HepG2 (cell line): Measurements from ENCODE around the gene H1-8. TPM values are rescaled to one million over a fixed set of nuclear protein-coding genes. Genes with fewer than 3 reads are reported as not detected.

ENCODE experiments used
- ATAC-seq: fragments of 200-7000 bp; cut with Tn5 transposase; 3 replicates; pipeline ENCODE4 v1.9.1; 2020; ENCODE audit warnings: mild to moderate bottlenecking, moderate library complexity
- BruUV-seq: library from RNA; stranded (reverse); fragments of 400-500 nt; replicated peaks from 2 replicates; lab custom pipeline; 2021; lab: Mats Ljungman, UMichigan
- CTCF ChIA-PET: fragments of 300-600 bp; formaldehyde crosslinking; extraction: SDS; loops from one replicate; lab custom pipeline; 2021; ENCODE audit warnings: low total read pairs, inconsistent platforms, low intra/inter-chr PET ratio; lab: Yijun Ruan, JAX
- POLR2A ChIA-PET: fragments of 350-600 bp; sonication (Branson Sonifier 250); formaldehyde crosslinking; loops from one replicate; lab custom pipeline; 2020; ENCODE audit warnings: antibody characterized with exemption, inconsistent platforms; lab: Yijun Ruan, JAX
- DNase-seq: peaks from one replicate; pipeline ENCODE4 v3.0.0-alpha.2; 2015; ENCODE audit warnings: low spot score
- FAIRE-seq: peaks from 3 replicates; lab custom pipeline; 2011; peaks lifted over from hg19 to GRCh38; lab: Jason Lieb, UNC
- H2AFZ ChIP-seq: one replicate; pipeline ENCODE4 v1.6.1; 2011; ENCODE audit warnings: low read length, inconsistent platforms
- H3K27ac ChIP-seq: fragments of 300-600 bp; 3 replicates; pipeline ENCODE4 v1.8.0; 2011; ENCODE audit warnings: mixed run types, mild to moderate bottlenecking, mixed read lengths, low read length, inconsistent platforms; ENCODE audit not compliant: insufficient read depth; ENCODE audit errors: extremely low read length
- H3K27me3 ChIP-seq, 2 experiments: fragments of 200-600 bp in 1 of 2; 2 replicates in 1 of 2; 3 replicates in 1 of 2; pipeline versions ENCODE4 v1.6.0 to v1.8.0; 2011; ENCODE audit warnings: low read length in 2 of 2, mild to moderate bottlenecking in 2 of 2, moderate library complexity in 2 of 2, inconsistent platforms in 1 of 2; ENCODE audit not compliant: insufficient read depth in 2 of 2, control insufficient read depth in 1 of 2
- H3K36me3 ChIP-seq, 2 experiments: fragments of 200-600 bp in 1 of 2; replicated peaks in 1 of 2; 2 replicates in 1 of 2; 3 replicates in 1 of 2; pipeline versions ENCODE4 v1.5.1 to v1.8.0; 2011; ENCODE audit warnings: low read length in 2 of 2, inconsistent platforms in 1 of 2; ENCODE audit not compliant: insufficient read depth in 2 of 2, control insufficient read depth in 1 of 2
- H3K4me1 ChIP-seq: 2 replicates; pipeline ENCODE4 v1.5.1; 2012; ENCODE audit warnings: low read length, inconsistent platforms; ENCODE audit not compliant: insufficient read depth
- H3K4me2 ChIP-seq: 2 replicates; pipeline ENCODE4 v1.6.0; 2011; ENCODE audit warnings: low read depth, low read length, inconsistent platforms
- H3K4me3 ChIP-seq, 3 experiments: fragments of 200-600 bp in 1 of 3; sonication (generic), shearing (Covaris generic) in 1 of 3; replicated peaks in 1 of 3; 2 replicates each; pipeline ENCODE4 v1.5.1; 2011 to 2016; ENCODE audit warnings: low read length in 3 of 3, inconsistent platforms in 2 of 3, low read depth in 2 of 3, mild to moderate bottlenecking in 2 of 3, control low read depth in 1 of 3, mixed read lengths in 1 of 3; ENCODE audit not compliant: insufficient read depth in 1 of 3
- H3K79me2 ChIP-seq: one replicate; pipeline ENCODE4 v1.6.1; 2011; ENCODE audit warnings: low read length, inconsistent platforms; ENCODE audit not compliant: insufficient read depth
- H3K9ac ChIP-seq: 2 replicates; pipeline ENCODE4 v1.6.0; 2011; ENCODE audit warnings: mild to moderate bottlenecking, low read depth, low read length, inconsistent platforms; ENCODE audit not compliant: insufficient read depth
- H3K9me3 ChIP-seq: 2 replicates; pipeline ENCODE4 v1.5.1; 2012; ENCODE audit warnings: mild to moderate bottlenecking, low read length
- H4K20me1 ChIP-seq: 2 replicates; pipeline ENCODE4 v1.6.0; 2011; ENCODE audit warnings: inconsistent platforms, mild to moderate bottlenecking, low read length, moderate library complexity; ENCODE audit not compliant: insufficient read depth
- KLF15 ChIP-seq: sonication (generic); formaldehyde crosslinking; IDR thresholded peaks from 2 replicates; pipeline ENCODE4 v1.8.1; 2023; ENCODE audit warnings: borderline replicate concordance, mild to moderate bottlenecking, inconsistent platforms, missing genetic modification reagents, mixed read lengths
- MIXL1 ChIP-seq: IDR thresholded peaks from 2 replicates; pipeline ENCODE4 v1.6.1; 2016
- MTF2 ChIP-seq: sonication (generic); formaldehyde crosslinking; IDR thresholded peaks from 2 replicates; pipeline ENCODE4 v1.5.0; 2020; ENCODE audit warnings: missing genetic modification reagents, borderline replicate concordance
- SRSF1 ChIP-seq: fragments of 200-400 bp; formaldehyde crosslinking; optimal IDR thresholded peaks from 2 replicates; pipeline ENCODE3; 2017; ENCODE audit warnings: mild to moderate bottlenecking, low read depth, low read length, moderate library complexity
- ZC3H4 ChIP-seq: sonication (generic); formaldehyde crosslinking; IDR thresholded peaks from 2 replicates; pipeline ENCODE4 v1.4.0; 2020; ENCODE audit warnings: missing genetic modification reagents, borderline replicate concordance
- ZNF331 ChIP-seq: sonication (generic); formaldehyde crosslinking; IDR thresholded peaks from 2 replicates; pipeline ENCODE4 v1.4.0; 2020; ENCODE audit warnings: missing genetic modification reagents
- ZNF709 ChIP-seq: sonication (generic); formaldehyde crosslinking; IDR thresholded peaks from 2 replicates; pipeline ENCODE4 v1.5.0; 2020; ENCODE audit warnings: mild to moderate bottlenecking, missing genetic modification reagents
- WGBS: methylation state at CpG from one replicate; pipeline ENCODE4 v1.1.6; 2017; ENCODE audit warnings: low lambda C conversion rate; 5-methylcytosine and 5-hydroxymethylcytosine counted together
- in situ Hi-C: cut with HindIII; loops from 2 replicates; pipeline ENCODE4 v1.10.0; 2017; ENCODE audit warnings: low pct_unique_long_range_greater_than_20kb; ENCODE audit not compliant: extremely low pct_ligation_motif_present
- intact Hi-C: fragments of 100-400 bp; cut with micrococcal nuclease; formaldehyde crosslinking; loops from one replicate; pipeline ENCODE4 v1.10.0; 2022; ENCODE audit not compliant: unreplicated experiment
- polyA plus RNA-seq, 8 experiments: library from polyadenylated mRNA; depleted of rRNA in 3 of 8; stranded (reverse) in 7 of 8; unstranded in 1 of 8; fragments of >200 nt; fragmentation: Illumina TruSeq in 4 of 8; extraction: Trizol in 4 of 8; gene quantifications; 2 replicates each; pipeline versions ENCODE4 v1.2.1 to v1.2.3, GENCODE V29; 2011 to 2016; ENCODE audit warnings: low read depth in 4 of 8, missing spikeins in 1 of 8, mixed read lengths in 1 of 8; ENCODE audit not compliant: insufficient read depth in 1 of 8
- total RNA-seq, 5 experiments: library from RNA; depleted of rRNA; stranded (reverse); fragments of >200 nt; fragmentation: Illumina TruSeq; extraction: Trizol; gene quantifications; 2 replicates each; pipeline ENCODE4 v1.2.3, GENCODE V29; 2016; ENCODE audit warnings: low read depth in 1 of 5
- TF ChIP-seq, protein P1 (sequence below): sonication (generic); formaldehyde crosslinking; IDR thresholded peaks from 2 replicates; pipeline ENCODE4 v1.9.0; 2021; ENCODE audit warnings: missing genetic modification reagents, borderline replicate concordance
- TF ChIP-seq, protein P2 (sequence below): sonication (generic); formaldehyde crosslinking; IDR thresholded peaks from 2 replicates; pipeline ENCODE4 v1.4.0; 2020; ENCODE audit warnings: missing genetic modification reagents, mild to moderate bottlenecking, borderline replicate concordance
- TF ChIP-seq, protein P3 (sequence below): sonication (generic); formaldehyde crosslinking; IDR thresholded peaks from 2 replicates; pipeline ENCODE4 v1.5.0; 2020; ENCODE audit warnings: missing genetic modification reagents, mild to moderate bottlenecking, borderline replicate concordance

The H1-8 gene
- total and polyA plus RNA-seq, 2 of the 13 experiments (the other 11 are each of a cell fraction or from before 2014, with no cell fraction given), result 0.08 TPM; not detected in 1

- ATAC-seq (no peak), DNase-seq (no peak), FAIRE-seq (no peak)
- no peaks in the 10 kb centered on the region for H3K27me3 ChIP-seq
- no peak overlapping the region for H3K27ac ChIP-seq
- H4K20me1 ChIP-seq, result no peaks in the 10 kb centered on the region
- no TSS peak for BruUV-seq
- H3K36me3 ChIP-seq, result peaks cover 8% of the 10 kb centered on the region in 2 experiments; a peak in 2 of 5 replicates
- POLR2A ChIA-PET, result no interaction called here
- H3K4me1 ChIP-seq, result peaks cover 14% of the 10 kb centered on the region
- intact Hi-C loops (no loop called here), in situ Hi-C loops (no loop called here)
- no peak overlapping the region for H2AFZ ChIP-seq
- WGBS, result 85% methylated on average over 9 of the region's 9 CpGs
- no peak overlapping the region for H3K9ac ChIP-seq
- H3K79me2 ChIP-seq, result no peaks in the 10 kb centered on the region
- no peak overlapping the region for H3K4me3 ChIP-seq
- H3K4me2 ChIP-seq, result no peak overlapping the region
- TF ChIP-seq KLF15 (CRISPR knock-in tag) (no peak), MTF2 (no peak), ZNF709 (no peak), ZC3H4 (no peak), SRSF1 (no peak), MIXL1 (CRISPR knock-in tag) (no peak), ZNF331 (CRISPR knock-in tag) (no peak)
- TF ChIP-seq, protein P1, sequence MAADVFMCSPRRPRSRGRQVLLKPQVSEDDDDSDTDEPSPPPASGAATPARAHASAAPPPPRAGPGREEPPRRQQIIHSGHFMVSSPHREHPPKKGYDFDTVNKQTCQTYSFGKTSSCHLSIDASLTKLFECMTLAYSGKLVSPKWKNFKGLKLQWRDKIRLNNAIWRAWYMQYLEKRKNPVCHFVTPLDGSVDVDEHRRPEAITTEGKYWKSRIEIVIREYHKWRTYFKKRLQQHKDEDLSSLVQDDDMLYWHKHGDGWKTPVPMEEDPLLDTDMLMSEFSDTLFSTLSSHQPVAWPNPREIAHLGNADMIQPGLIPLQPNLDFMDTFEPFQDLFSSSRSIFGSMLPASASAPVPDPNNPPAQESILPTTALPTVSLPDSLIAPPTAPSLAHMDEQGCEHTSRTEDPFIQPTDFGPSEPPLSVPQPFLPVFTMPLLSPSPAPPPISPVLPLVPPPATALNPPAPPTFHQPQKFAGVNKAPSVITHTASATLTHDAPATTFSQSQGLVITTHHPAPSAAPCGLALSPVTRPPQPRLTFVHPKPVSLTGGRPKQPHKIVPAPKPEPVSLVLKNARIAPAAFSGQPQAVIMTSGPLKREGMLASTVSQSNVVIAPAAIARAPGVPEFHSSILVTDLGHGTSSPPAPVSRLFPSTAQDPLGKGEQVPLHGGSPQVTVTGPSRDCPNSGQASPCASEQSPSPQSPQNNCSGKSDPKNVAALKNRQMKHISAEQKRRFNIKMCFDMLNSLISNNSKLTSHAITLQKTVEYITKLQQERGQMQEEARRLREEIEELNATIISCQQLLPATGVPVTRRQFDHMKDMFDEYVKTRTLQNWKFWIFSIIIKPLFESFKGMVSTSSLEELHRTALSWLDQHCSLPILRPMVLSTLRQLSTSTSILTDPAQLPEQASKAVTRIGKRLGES (CRISPR knock-in tag), result no peak
- TF ChIP-seq, protein P2, sequence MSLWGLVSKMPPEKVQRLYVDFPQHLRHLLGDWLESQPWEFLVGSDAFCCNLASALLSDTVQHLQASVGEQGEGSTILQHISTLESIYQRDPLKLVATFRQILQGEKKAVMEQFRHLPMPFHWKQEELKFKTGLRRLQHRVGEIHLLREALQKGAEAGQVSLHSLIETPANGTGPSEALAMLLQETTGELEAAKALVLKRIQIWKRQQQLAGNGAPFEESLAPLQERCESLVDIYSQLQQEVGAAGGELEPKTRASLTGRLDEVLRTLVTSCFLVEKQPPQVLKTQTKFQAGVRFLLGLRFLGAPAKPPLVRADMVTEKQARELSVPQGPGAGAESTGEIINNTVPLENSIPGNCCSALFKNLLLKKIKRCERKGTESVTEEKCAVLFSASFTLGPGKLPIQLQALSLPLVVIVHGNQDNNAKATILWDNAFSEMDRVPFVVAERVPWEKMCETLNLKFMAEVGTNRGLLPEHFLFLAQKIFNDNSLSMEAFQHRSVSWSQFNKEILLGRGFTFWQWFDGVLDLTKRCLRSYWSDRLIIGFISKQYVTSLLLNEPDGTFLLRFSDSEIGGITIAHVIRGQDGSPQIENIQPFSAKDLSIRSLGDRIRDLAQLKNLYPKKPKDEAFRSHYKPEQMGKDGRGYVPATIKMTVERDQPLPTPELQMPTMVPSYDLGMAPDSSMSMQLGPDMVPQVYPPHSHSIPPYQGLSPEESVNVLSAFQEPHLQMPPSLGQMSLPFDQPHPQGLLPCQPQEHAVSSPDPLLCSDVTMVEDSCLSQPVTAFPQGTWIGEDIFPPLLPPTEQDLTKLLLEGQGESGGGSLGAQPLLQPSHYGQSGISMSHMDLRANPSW, result no peak
- TF ChIP-seq, protein P3, sequence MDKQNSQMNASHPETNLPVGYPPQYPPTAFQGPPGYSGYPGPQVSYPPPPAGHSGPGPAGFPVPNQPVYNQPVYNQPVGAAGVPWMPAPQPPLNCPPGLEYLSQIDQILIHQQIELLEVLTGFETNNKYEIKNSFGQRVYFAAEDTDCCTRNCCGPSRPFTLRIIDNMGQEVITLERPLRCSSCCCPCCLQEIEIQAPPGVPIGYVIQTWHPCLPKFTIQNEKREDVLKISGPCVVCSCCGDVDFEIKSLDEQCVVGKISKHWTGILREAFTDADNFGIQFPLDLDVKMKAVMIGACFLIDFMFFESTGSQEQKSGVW (CRISPR knock-in tag), result no peak
- no peaks in the 10 kb centered on the region for H3K9me3 ChIP-seq
- CTCF ChIA-PET, result no interaction called here
Measured at GRCh38 chr3:129507181-129507831, 35.7 kb upstream of the H1-8 start.
